Panc1 (cell line): Measurements from ENCODE around the gene DPYD. TPM values are rescaled to one million over a fixed set of nuclear protein-coding genes. Genes with fewer than 3 reads are reported as not detected.

Experiments used
- ATAC-seq: fragments of 200-7000 bp; cut with Tn5 transposase; 2 replicates; pipeline ENCODE4 v1.9.1; 2020; ENCODE audit warnings: mild to moderate bottlenecking, moderate library complexity
- BruUV-seq: library from RNA; stranded (reverse); fragments of 400-500 nt; replicated peaks from 2 replicates; lab custom pipeline; 2021; lab: Mats Ljungman, UMichigan
- CTCF ChIA-PET: fragments of 300-600 bp; sonication (Branson Sonifier 250); formaldehyde crosslinking; loops from one replicate; lab custom pipeline; 2022; ENCODE audit warnings: antibody characterized with exemption; lab: Charles Lee
- POLR2A ChIA-PET: fragments of 300-600 bp; sonication (Branson Sonifier 250); formaldehyde crosslinking; loops from one replicate; lab custom pipeline; 2022; ENCODE audit warnings: antibody characterized with exemption; lab: Charles Lee
- DNase-seq: peaks from one replicate; pipeline ENCODE4 v3.0.0-alpha.2; 2010; ENCODE audit warnings: low read depth, low spot score
- H3K27ac ChIP-seq: 2 replicates; pipeline ENCODE4 v1.5.1; 2011; ENCODE audit warnings: mild to moderate bottlenecking, low read length, inconsistent platforms
- H3K27me3 ChIP-seq: fragments of 200-500 bp; sonication (Bioruptor generic); 2 replicates; pipeline ENCODE4 v1.6.0; 2014; ENCODE audit warnings: low read length, inconsistent platforms; ENCODE audit not compliant: control insufficient read depth, insufficient read depth
- H3K36me3 ChIP-seq: fragments of 200-500 bp; sonication (Bioruptor generic); 2 replicates; pipeline ENCODE4 v1.5.1; 2014; ENCODE audit warnings: inconsistent platforms, mild to moderate bottlenecking, low read length, moderate library complexity; ENCODE audit not compliant: control insufficient read depth, insufficient read depth
- H3K4me1 ChIP-seq: 2 replicates; pipeline ENCODE4 v1.5.1; 2011; ENCODE audit warnings: inconsistent platforms, mild to moderate bottlenecking, low read length, moderate library complexity; ENCODE audit not compliant: control insufficient read depth, insufficient read depth
- H3K4me3 ChIP-seq, 2 experiments: 2 replicates each; pipeline ENCODE4 v1.5.1; 2011 to 2012; ENCODE audit warnings: low read depth in 2 of 2, low read length in 2 of 2, mild to moderate bottlenecking in 2 of 2, inconsistent platforms in 1 of 2, moderate library complexity in 1 of 2
- H3K9me3 ChIP-seq: fragments of 200-500 bp; sonication (Bioruptor generic); 2 replicates; pipeline ENCODE4 v1.5.1; 2014; ENCODE audit warnings: low read depth, mild to moderate bottlenecking, inconsistent platforms, low read length, moderate library complexity; ENCODE audit not compliant: control insufficient read depth, insufficient read depth
- CTCF ChIP-seq: fragments of 450-650 bp; IDR thresholded peaks from 2 replicates; pipeline ENCODE4 v1.5.1; 2017; ENCODE audit warnings: mild to moderate bottlenecking
- POLR2AphosphoS5 ChIP-seq: IDR thresholded peaks from 2 replicates; pipeline ENCODE4 v1.6.1; 2012; ENCODE audit warnings: mild to moderate bottlenecking, low read depth, low read length, moderate library complexity
- REST ChIP-seq, 2 experiments: IDR thresholded peaks; 2 replicates each; pipeline ENCODE4 v1.6.1; 2011 to 2012; ENCODE audit warnings: low read depth in 2 of 2, control low read depth in 1 of 2, low read length in 1 of 2, mild to moderate bottlenecking in 1 of 2, moderate library complexity in 1 of 2; ENCODE audit not compliant: insufficient read depth in 1 of 2
- SIN3A ChIP-seq: IDR thresholded peaks from 2 replicates; pipeline ENCODE4 v1.6.1; 2012; ENCODE audit warnings: low read depth, mild to moderate bottlenecking, low read length, moderate library complexity, borderline replicate concordance; ENCODE audit not compliant: insufficient read depth
- TCF7L2 ChIP-seq: IDR thresholded peaks from 2 replicates; pipeline ENCODE4 v1.6.1; 2011; ENCODE audit warnings: mild to moderate bottlenecking, low read depth, low read length, inconsistent platforms
- in situ Hi-C: cut with HindIII; loops from 2 replicates; pipeline ENCODE4 v1.10.0; 2016; ENCODE audit warnings: low sequenced_read_pairs, low pct_unique_long_range_greater_than_20kb
- intact Hi-C: fragments of 100-400 bp; cut with micrococcal nuclease; formaldehyde crosslinking; loops from one replicate; pipeline ENCODE4 v1.10.0; 2022; ENCODE audit not compliant: unreplicated experiment
- total RNA-seq: library from RNA; stranded (reverse); gene quantifications from one replicate; pipeline ENCODE4 v1.2.1, GENCODE V29; 2021; ENCODE audit not compliant: unreplicated experiment

Gene DPYD
- total RNA-seq, 1 experiment from 2014 or later: 2.0 TPM

- BruUV-seq: no TSS peak
- in situ Hi-C loops: no loop called here
- H3K9me3 ChIP-seq: no peaks in the 10 kb centered on the region
- no peak overlapping the region for H3K4me3 ChIP-seq
- ATAC-seq (no peak), DNase-seq (no peak)
- no peak overlapping the region for H3K27ac ChIP-seq
- intact Hi-C loops: no loop called here
- TF ChIP-seq SIN3A: no peak
- TF ChIP-seq REST (IDR thresholded peaks at IDR 0.05; ENCODE audit: insufficient read depth in 1 of 2, low read depth in 2 of 2, low read length in 1 of 2): no peak
- TF ChIP-seq POLR2AphosphoS5: no peak
- no peak for TF ChIP-seq TCF7L2
- H3K36me3 ChIP-seq: no peaks in the 10 kb centered on the region
- H3K27me3 ChIP-seq: no peaks in the 10 kb centered on the region
- H3K4me1 ChIP-seq: no peaks in the 10 kb centered on the region
- ChIA-PET CTCF (no interaction called here), POLR2A (no interaction called here)
Observed at GRCh38 chr1:97577613-97578012, 343.2 kb downstream of the DPYD start.

- TF ChIP-seq REST (IDR thresholded peaks at IDR 0.05; ENCODE audit: insufficient read depth in 1 of 2, low read depth in 2 of 2, low read length in 1 of 2): no peak
- no peak for TF ChIP-seq CTCF
- no peak for TF ChIP-seq SIN3A
- TF ChIP-seq TCF7L2: no peak
- TF ChIP-seq POLR2AphosphoS5: no peak
- POLR2A ChIA-PET: no interaction called here
- no peaks in the 10 kb centered on the region for H3K9me3 ChIP-seq
- H3K27ac ChIP-seq: no peak overlapping the region
- H3K36me3 ChIP-seq: no peaks in the 10 kb centered on the region
- BruUV-seq: no TSS peak
- no peaks in the 10 kb centered on the region for H3K4me1 ChIP-seq
- H3K27me3 ChIP-seq: no peaks in the 10 kb centered on the region
- intact Hi-C loops (no loop called here), in situ Hi-C loops (no loop called here)
- CTCF ChIA-PET: no interaction called here
- H3K4me3 ChIP-seq: no peak overlapping the region
- no peak for ATAC-seq
- no peak for DNase-seq
Observed at GRCh38 chr1:97573553-97573952, 347.3 kb downstream of the DPYD start.
